H9 (cell line): ENCODE measurements around the gene ACAD10. TPM values are rescaled to one million over a fixed set of nuclear protein-coding genes. Genes with fewer than 3 reads are reported as not detected.
A peak's percentile ranks its signal among the peaks of the same experiment; 100 is the strongest.

Experiments
- DNase-seq: peaks from one replicate; pipeline ENCODE4 v3.0.0-alpha.2; 2017
- H2AFZ ChIP-seq: one replicate; pipeline ENCODE4 v1.6.1; 2013; ENCODE audit warnings: mild to moderate bottlenecking, low read length, control low read depth, moderate library complexity
- H2AK5ac ChIP-seq: 2 replicates; pipeline ENCODE4 v1.6.1; 2013; ENCODE audit warnings: low read length, control low read depth, mixed read lengths; ENCODE audit not compliant: insufficient read length
- H2BK120ac ChIP-seq: one replicate; pipeline ENCODE4 v1.6.1; 2013; ENCODE audit warnings: low read depth, mild to moderate bottlenecking, low read length, control low read depth, inconsistent platforms; ENCODE audit not compliant: poor library complexity, severe bottlenecking
- H2BK12ac ChIP-seq: 2 replicates; pipeline ENCODE4 v1.6.1; 2013; ENCODE audit warnings: low read length, control low read depth, mixed read lengths, low read depth; ENCODE audit not compliant: insufficient read length
- H2BK15ac ChIP-seq: 2 replicates; pipeline ENCODE4 v1.6.1; 2013; ENCODE audit warnings: low read depth, low read length, control low read depth
- H2BK20ac ChIP-seq: one replicate; pipeline ENCODE4 v1.6.1; 2013; ENCODE audit warnings: low read depth, mild to moderate bottlenecking, low read length, control low read depth, inconsistent platforms; ENCODE audit not compliant: poor library complexity, severe bottlenecking
- H2BK5ac ChIP-seq: 2 replicates; pipeline ENCODE4 v1.6.1; 2013; ENCODE audit warnings: low read length, control low read depth, mixed read lengths; ENCODE audit not compliant: insufficient read length
- H3K14ac ChIP-seq: 2 replicates; pipeline ENCODE4 v1.6.1; 2013; ENCODE audit warnings: low read length, control low read depth; ENCODE audit not compliant: insufficient read depth
- H3K18ac ChIP-seq: 2 replicates; pipeline ENCODE4 v1.6.1; 2013; ENCODE audit warnings: low read depth, mild to moderate bottlenecking, mixed read lengths, low read length, control low read depth; ENCODE audit not compliant: insufficient read length
- H3K23ac ChIP-seq: 2 replicates; pipeline ENCODE4 v1.6.1; 2013; ENCODE audit warnings: low read length, control low read depth, mixed read lengths, low read depth; ENCODE audit not compliant: insufficient read length
- H3K23me2 ChIP-seq: 2 replicates; pipeline ENCODE4 v1.6.1; 2013; ENCODE audit warnings: low read depth, mild to moderate bottlenecking, mixed read lengths, low read length, control low read depth; ENCODE audit not compliant: insufficient read length, poor library complexity, severe bottlenecking
- H3K27ac ChIP-seq: 2 replicates; pipeline ENCODE4 v1.5.1; 2013; ENCODE audit warnings: low read length, control low read depth, mixed read lengths, low read depth; ENCODE audit not compliant: insufficient read length
- H3K27me3 ChIP-seq: 2 replicates; pipeline ENCODE4 v1.6.1; 2013; ENCODE audit warnings: low read length, control low read depth, inconsistent platforms; ENCODE audit not compliant: insufficient read depth
- H3K4ac ChIP-seq: 2 replicates; pipeline ENCODE4 v1.6.1; 2013; ENCODE audit warnings: low read depth, mild to moderate bottlenecking, control low read depth, inconsistent platforms, low read length, moderate library complexity
- H3K4me1 ChIP-seq: 2 replicates; pipeline ENCODE4 v1.6.1; 2013; ENCODE audit warnings: low read length, control low read depth, inconsistent platforms; ENCODE audit not compliant: insufficient read depth
- H3K4me2 ChIP-seq: 2 replicates; pipeline ENCODE4 v1.6.1; 2013; ENCODE audit warnings: low read length, control low read depth, mixed read lengths; ENCODE audit not compliant: insufficient read length, insufficient read depth
- H3K56ac ChIP-seq: 2 replicates; pipeline ENCODE4 v1.6.1; 2013; ENCODE audit warnings: low read depth, mild to moderate bottlenecking, mixed read lengths, low read length, control low read depth; ENCODE audit not compliant: insufficient read length
- H3K79me1 ChIP-seq: 2 replicates; pipeline ENCODE4 v1.6.1; 2013; ENCODE audit warnings: low read depth, mild to moderate bottlenecking, moderate library complexity, low read length, control low read depth, inconsistent platforms; ENCODE audit not compliant: insufficient read depth, poor library complexity, severe bottlenecking
- H3K79me2 ChIP-seq: 2 replicates; pipeline ENCODE4 v1.6.1; 2013; ENCODE audit warnings: low read length, control low read depth, inconsistent platforms; ENCODE audit not compliant: insufficient read depth
- H3K9ac ChIP-seq: 2 replicates; pipeline ENCODE4 v1.6.1; 2013; ENCODE audit warnings: low read length, control low read depth, mixed read lengths; ENCODE audit not compliant: insufficient read length; ENCODE audit errors: extremely low read depth
- H3K9me3 ChIP-seq: one replicate; pipeline ENCODE4 v1.6.1; 2013; ENCODE audit warnings: low read depth, low read length, inconsistent platforms; ENCODE audit not compliant: control insufficient read depth
- H3T11ph ChIP-seq: one replicate; pipeline ENCODE4 v1.6.1; 2013; ENCODE audit warnings: mild to moderate bottlenecking, low read length, control low read depth, inconsistent platforms
- H4K20me1 ChIP-seq: one replicate; pipeline ENCODE4 v1.6.1; 2013; ENCODE audit not compliant: control insufficient read depth, insufficient read length, insufficient read depth
- H4K5ac ChIP-seq: 2 replicates; pipeline ENCODE4 v1.6.1; 2013; ENCODE audit warnings: low read depth, mild to moderate bottlenecking, mixed read lengths, low read length, control low read depth; ENCODE audit not compliant: insufficient read length
- H4K8ac ChIP-seq: replicated peaks from 2 replicates; pipeline ENCODE4 v1.6.1; 2013; ENCODE audit warnings: low read length, control low read depth, mixed read lengths, low read depth; ENCODE audit not compliant: insufficient read length
- H4K91ac ChIP-seq: 2 replicates; pipeline ENCODE4 v1.6.1; 2013; ENCODE audit warnings: low read depth, mild to moderate bottlenecking, moderate library complexity, mixed read lengths, low read length, control low read depth; ENCODE audit not compliant: insufficient read length
- H3K27ac Mint-ChIP-seq, 3 experiments: 2 replicates in 2 of 3; 3 replicates in 1 of 3; pipeline ENCODE4 v1.8.0; 2020 to 2021; ENCODE audit warnings: mixed read lengths in 3 of 3, mild to moderate bottlenecking in 1 of 3, moderate library complexity in 1 of 3
- H3K27me3 Mint-ChIP-seq: 2 replicates; pipeline ENCODE4 v1.8.0; 2021; ENCODE audit warnings: low read depth, mild to moderate bottlenecking, moderate library complexity, mixed read lengths
- H3K36me3 Mint-ChIP-seq, 3 experiments: 2 replicates in 2 of 3; 3 replicates in 1 of 3; pipeline ENCODE4 v1.8.0; 2020 to 2021; ENCODE audit warnings: low read depth in 3 of 3, mixed read lengths in 3 of 3; ENCODE audit not compliant: insufficient read depth in 1 of 3
- H3K4me1 Mint-ChIP-seq, 2 experiments: 2 replicates each; pipeline ENCODE4 v1.8.0; 2020; ENCODE audit warnings: mixed read lengths in 2 of 2
- H3K4me3 Mint-ChIP-seq, 2 experiments: 2 replicates in 1 of 2; 3 replicates in 1 of 2; pipeline ENCODE4 v1.8.0; 2020 to 2021; ENCODE audit warnings: mild to moderate bottlenecking in 2 of 2, mixed read lengths in 2 of 2, moderate library complexity in 1 of 2
- H3K9me3 Mint-ChIP-seq, 2 experiments: 2 replicates in 1 of 2; 3 replicates in 1 of 2; pipeline ENCODE4 v1.8.0; 2020; ENCODE audit warnings: mild to moderate bottlenecking in 2 of 2, mixed read lengths in 2 of 2, moderate library complexity in 1 of 2
- CTCF ChIP-seq: fragments of 200-600 bp; sonication (generic); conservative IDR thresholded peaks from 3 replicates; pipeline ENCODE4 v1.8.0; 2021; ENCODE audit warnings: antibody characterized with exemption, mild to moderate bottlenecking
- WGBS: extraction: QIAGEN DNeasy Blood & Tissue Kit; methylation state at CpG from one replicate; pipeline ENCODE4 v1.1.7; 2013; ENCODE audit warnings: missing lambda C conversion rate, low lambda C conversion rate, mixed read lengths; ENCODE audit not compliant: insufficient read length; ENCODE audit errors: extremely low coverage; 5-methylcytosine and 5-hydroxymethylcytosine counted together
- total RNA-seq: library from RNA; stranded (reverse); gene quantifications from 2 replicates; pipeline ENCODE4 v1.2.1, GENCODE V29; 2021

Gene ACAD10
- total RNA-seq, 1 experiment from 2014 or later: 25.7 TPM

GRCh38 chr12:111656016-111656415 is 29.8 kb upstream of the ACAD10 start:
- Histone ChIP-seq H2AK5ac (no peak overlapping the region), H3K79me1 (no peaks in the 10 kb centered on the region), H3K4me2 (no peak overlapping the region), H4K91ac (no peak overlapping the region), H2BK120ac (no peak overlapping the region), H4K20me1 (no peaks in the 10 kb centered on the region), H3K9ac (no peak overlapping the region), H3K9me3 (no peaks in the 10 kb centered on the region), H3K79me2 (no peaks in the 10 kb centered on the region), H3K14ac (no peak overlapping the region), H2BK15ac (no peak overlapping the region), H3T11ph (no peak overlapping the region), H4K5ac (peak overlapping the region; percentile 28), H2BK20ac (no peak overlapping the region), H3K4me1 (no peaks in the 10 kb centered on the region), H3K18ac (no peak overlapping the region), H3K56ac (no peak overlapping the region), H2AFZ (no peak overlapping the region), H3K23me2 (no peaks in the 10 kb centered on the region), H4K8ac (no peak overlapping the region), H3K27ac (no peak overlapping the region), H3K23ac (no peak overlapping the region), H2BK12ac (no peak overlapping the region), H3K4ac (no peak overlapping the region), H3K27me3 (no peaks in the 10 kb centered on the region), H2BK5ac (no peak overlapping the region)
- no peak overlapping the region; a peak in 1 of 7 replicates for H3K27ac Mint-ChIP-seq
- H3K4me1 Mint-ChIP-seq: no peaks in the 10 kb centered on the region
- H3K4me3 Mint-ChIP-seq: no peak overlapping the region
- WGBS: no CpG with 5 or more reads among the region's 4 CpGs
- H3K9me3 Mint-ChIP-seq: no peaks in the 10 kb centered on the region
- TF ChIP-seq CTCF: no peak
- peaks cover 19 to 68% (median 52%) of the 10 kb centered on the region in 3 experiments; a peak in 6 of 7 replicates for H3K36me3 Mint-ChIP-seq
- no peaks in the 10 kb centered on the region for H3K27me3 Mint-ChIP-seq
- DNase-seq: no peak
